ENCODE data around the gene NPTX2.
"Not testable (repeated sequence)": the region's sequence is repeated elsewhere in the genome, so short reads cannot be mapped to it uniquely, and the experiment has no call there.

The NPTX2 gene

GRCh38 chr7:98617051-98617959 lies at the start of gene NPTX2:
Gene NPTX2, plus strand, starts transcription at chr7:98617285. Its CDS starts 177 bp downstream, at chr7:98617462.
- no peak for DNase-seq

GRCh38 chr7:98567991-98568390 lies 49.1 kb upstream of the NPTX2 start:
- DNase-seq = no peak

GRCh38 chr7:98568891-98569290 lies 48.2 kb upstream of the NPTX2 start:
- no peak for DNase-seq

- no peak for DNase-seq
These were observed 47.3 kb upstream of the NPTX2 start for GRCh38 chr7:98569691-98570337.

- DNase-seq = no peak
These were observed 46.1 kb upstream of the NPTX2 start for GRCh38 chr7:98571006-98571405.

- DNase-seq = no peak
These were observed 45.1 kb upstream of the NPTX2 start for GRCh38 chr7:98571986-98572385.

GRCh38 chr7:98572716-98573115 lies 44.4 kb upstream of the NPTX2 start:
- DNase-seq = not testable (repeated sequence)

- no peak for DNase-seq
These were observed 43.3 kb upstream of the NPTX2 start for GRCh38 chr7:98573816-98574215.

GRCh38 chr7:98575878-98576277 lies 41.2 kb upstream of the NPTX2 start:
- no peak for DNase-seq

GRCh38 chr7:98584830-98585229 lies 32.3 kb upstream of the NPTX2 start:
- DNase-seq = no peak

GRCh38 chr7:98591926-98592325 lies 25.2 kb upstream of the NPTX2 start:
- no peak for DNase-seq

- DNase-seq = no peak
These were observed 22.7 kb upstream of the NPTX2 start for GRCh38 chr7:98594348-98594747.

- no peak for DNase-seq
These were observed 22.3 kb upstream of the NPTX2 start for GRCh38 chr7:98594787-98595186.

GRCh38 chr7:98598846-98599615 lies 18.1 kb upstream of the NPTX2 start:
- DNase-seq = no peak

- no peak for DNase-seq
These were observed 17.2 kb upstream of the NPTX2 start for GRCh38 chr7:98599886-98600285.

- DNase-seq = no peak
These were observed 14.2 kb upstream of the NPTX2 start for GRCh38 chr7:98602755-98603398.

GRCh38 chr7:98603399-98603788 lies 13.7 kb upstream of the NPTX2 start:
- no peak for DNase-seq

GRCh38 chr7:98613601-98614425 lies 3.3 kb upstream of the NPTX2 start:
- DNase-seq = no peak

- DNase-seq = no peak
These were observed 569 bp upstream of the NPTX2 start for GRCh38 chr7:98616381-98617050.

- no peak for DNase-seq
These were observed 904 bp downstream of the NPTX2 start for GRCh38 chr7:98617960-98618418.

GRCh38 chr7:98618786-98619185 lies 1.7 kb downstream of the NPTX2 start:
- no peak for DNase-seq
